DOHH2 (cell line): ENCODE data around the gene ANXA1.

Experiments
- CTCF ChIP-seq: fragments of 200-600 bp; sonication (generic); IDR thresholded peaks from one replicate; pipeline ENCODE4 v1.5.1; 2014; ENCODE audit warnings: antibody characterized with exemption, mild to moderate bottlenecking, low read depth, low read length; ENCODE audit not compliant: poor library complexity, severe bottlenecking
- EZH2phosphoT487 ChIP-seq: fragments of 200-600 bp; sonication (generic); IDR thresholded peaks from 2 replicates; pipeline ENCODE4 v1.6.1; 2017; ENCODE audit warnings: borderline replicate concordance, mild to moderate bottlenecking, antibody characterized with exemption, low read length, moderate library complexity, mixed read lengths

GRCh38 chr9:73154722-73155121, 3.1 kb downstream of the ANXA1 start:
- TF ChIP-seq CTCF (no peak), EZH2phosphoT487 (no peak)
